Spleen (tissue), 7 donors: ENCODE data around the gene TBC1D22A.

ENCODE experiments used
- POLR2A ChIP-seq, 3 donors: fragments of 450-650 bp; IDR thresholded peaks; one replicate each; pipeline ENCODE4 v1.5.1; 2017; ENCODE audit warnings: antibody characterized with exemption in 3 of 3, mild to moderate bottlenecking in 1 of 3
- TF ChIP-seq, protein P1 (sequence below), 11 experiments: fragments of 200-600 bp in 7 of 11; fragments of 450-650 bp in 4 of 11; sonication (generic) in 4 of 11; IDR thresholded peaks in 8 of 11; conservative IDR thresholded peaks in 3 of 11; 1 replicate in 7 of 11; 2 replicates in 4 of 11; pipeline versions ENCODE4 v1.4.0 to v1.8.0; 2016 to 2021; ENCODE audit warnings: antibody characterized with exemption in 11 of 11, inconsistent platforms in 4 of 11, mild to moderate bottlenecking in 1 of 11
- donor health status: DM: no; HTN: no; CAD: no; lungs with moderate emphysema.
- donor health status: DM: no; HTN: no; CAD: no.
- donor health status: DM: no; HTN: no; CAD: no.

DNA sequence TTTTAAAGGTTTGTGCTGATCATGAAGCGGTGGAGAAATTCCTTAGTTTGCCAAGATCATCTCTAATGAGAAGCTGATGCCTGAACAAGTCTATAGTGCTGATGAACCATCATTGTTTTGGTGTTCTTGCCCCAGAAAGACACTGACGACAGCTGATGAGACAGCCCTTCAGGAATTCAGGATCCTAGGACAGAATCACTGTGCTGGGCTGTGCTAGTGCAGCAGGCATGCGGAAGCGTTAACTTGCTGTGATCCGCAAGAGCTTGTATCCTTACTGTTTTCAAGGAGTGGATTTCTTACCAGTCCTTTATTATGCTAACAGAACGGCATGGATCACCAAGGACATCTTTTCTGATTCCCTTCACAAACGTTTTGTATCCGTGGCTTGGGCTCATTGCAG is 104.1 kb downstream of the TBC1D22A start:
- TF ChIP-seq, protein P1, sequence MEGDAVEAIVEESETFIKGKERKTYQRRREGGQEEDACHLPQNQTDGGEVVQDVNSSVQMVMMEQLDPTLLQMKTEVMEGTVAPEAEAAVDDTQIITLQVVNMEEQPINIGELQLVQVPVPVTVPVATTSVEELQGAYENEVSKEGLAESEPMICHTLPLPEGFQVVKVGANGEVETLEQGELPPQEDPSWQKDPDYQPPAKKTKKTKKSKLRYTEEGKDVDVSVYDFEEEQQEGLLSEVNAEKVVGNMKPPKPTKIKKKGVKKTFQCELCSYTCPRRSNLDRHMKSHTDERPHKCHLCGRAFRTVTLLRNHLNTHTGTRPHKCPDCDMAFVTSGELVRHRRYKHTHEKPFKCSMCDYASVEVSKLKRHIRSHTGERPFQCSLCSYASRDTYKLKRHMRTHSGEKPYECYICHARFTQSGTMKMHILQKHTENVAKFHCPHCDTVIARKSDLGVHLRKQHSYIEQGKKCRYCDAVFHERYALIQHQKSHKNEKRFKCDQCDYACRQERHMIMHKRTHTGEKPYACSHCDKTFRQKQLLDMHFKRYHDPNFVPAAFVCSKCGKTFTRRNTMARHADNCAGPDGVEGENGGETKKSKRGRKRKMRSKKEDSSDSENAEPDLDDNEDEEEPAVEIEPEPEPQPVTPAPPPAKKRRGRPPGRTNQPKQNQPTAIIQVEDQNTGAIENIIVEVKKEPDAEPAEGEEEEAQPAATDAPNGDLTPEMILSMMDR (IDR thresholded peaks at IDR 0.05 in 8 of 11, conservative IDR thresholded peaks at IDR 0.05 in 3 of 11) = no peak
- TF ChIP-seq POLR2A (IDR thresholded peaks at IDR 0.05) = no peak
